CD4-positive, alpha-beta T cell treated with Interleukin-10 for 1 hour (primary cell): Measurements from ENCODE around the gene GZMM.

ENCODE experiments used
- DNase-seq: peaks from one replicate; pipeline ENCODE4 v3.0.0-alpha.2; 2020

Gene GZMM

GRCh38 chr19:567296-567900 is 23.5 kb downstream of the GZMM start:
- no peak for DNase-seq

DNA sequence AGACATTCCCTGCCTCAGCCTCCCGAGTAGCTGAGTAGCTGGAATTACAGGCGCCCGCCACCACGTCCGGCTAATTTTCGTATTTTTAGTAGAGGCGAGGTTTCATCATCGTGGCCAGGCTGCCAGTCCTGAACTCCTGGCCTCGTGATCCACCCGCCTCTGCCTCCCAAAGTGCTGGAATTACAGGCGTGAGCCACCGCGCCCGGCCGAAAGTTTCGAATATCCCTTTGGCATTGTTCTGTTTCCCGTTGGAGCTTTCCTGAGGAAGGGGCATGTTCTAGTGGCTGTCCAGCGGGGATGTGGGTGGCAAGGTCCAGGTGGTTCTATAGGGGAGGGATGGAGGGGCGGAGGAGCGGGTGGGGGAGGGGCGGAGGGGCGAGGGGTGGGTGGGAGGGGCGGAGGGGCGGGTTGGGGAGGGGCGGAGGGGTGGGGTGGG is 26.4 kb downstream of the GZMM start:
- no peak for DNase-seq

- DNase-seq = peak; percentile 67
These were observed 27.2 kb downstream of the GZMM start for GRCh38 chr19:570937-571565.

DNA sequence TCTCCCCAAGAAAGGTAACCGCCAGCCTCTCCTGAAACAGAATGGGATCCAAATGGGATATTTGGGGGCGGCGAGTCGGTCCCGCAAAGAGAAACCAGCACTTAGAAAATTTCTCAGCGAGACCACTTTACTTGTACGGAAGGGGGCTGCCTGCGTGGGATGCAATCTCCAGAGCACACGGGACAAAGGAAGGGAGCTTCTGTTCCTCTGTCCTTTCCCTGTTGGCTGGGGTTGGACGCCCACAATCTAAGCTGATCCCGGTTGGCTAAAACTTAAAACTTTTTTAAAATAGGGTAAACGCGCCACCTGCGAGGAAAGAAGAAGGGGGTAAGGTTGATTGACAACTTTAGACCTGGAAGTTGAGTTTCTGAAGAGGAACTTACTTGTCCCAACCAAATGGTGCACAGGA is 27.7 kb downstream of the GZMM start:
- no peak for DNase-seq

- DNase-seq = peak; percentile 98
These were observed 28.4 kb downstream of the GZMM start, which contains the start of gene BSG for GRCh38 chr19:572140-572742. TSS of gene BSG (plus strand) at chr19:572596. CDS start at chr19:572635, 39 bp downstream.

GRCh38 chr19:572743-573518 is 29.1 kb downstream of the GZMM start:
- DNase-seq = no peak

DNA sequence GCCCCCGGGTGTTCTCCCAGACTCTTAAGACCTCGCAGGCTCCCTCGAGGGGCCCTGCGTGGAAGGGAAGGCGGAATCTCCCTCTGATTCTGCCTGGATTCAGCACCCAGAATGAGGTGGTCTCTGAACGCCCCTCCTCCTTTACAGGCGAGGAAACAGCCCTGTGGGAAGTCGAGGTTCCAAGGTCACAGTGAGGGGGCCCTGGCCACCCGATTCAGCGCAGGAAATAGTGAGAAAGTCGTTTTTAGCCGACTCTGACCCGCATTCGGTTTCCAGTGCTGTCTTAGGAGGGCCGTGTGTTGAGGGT is 29.6 kb downstream of the GZMM start:
- DNase-seq = no peak

GRCh38 chr19:574658-575526 is 31.0 kb downstream of the GZMM start:
- DNase-seq = no peak

DNA sequence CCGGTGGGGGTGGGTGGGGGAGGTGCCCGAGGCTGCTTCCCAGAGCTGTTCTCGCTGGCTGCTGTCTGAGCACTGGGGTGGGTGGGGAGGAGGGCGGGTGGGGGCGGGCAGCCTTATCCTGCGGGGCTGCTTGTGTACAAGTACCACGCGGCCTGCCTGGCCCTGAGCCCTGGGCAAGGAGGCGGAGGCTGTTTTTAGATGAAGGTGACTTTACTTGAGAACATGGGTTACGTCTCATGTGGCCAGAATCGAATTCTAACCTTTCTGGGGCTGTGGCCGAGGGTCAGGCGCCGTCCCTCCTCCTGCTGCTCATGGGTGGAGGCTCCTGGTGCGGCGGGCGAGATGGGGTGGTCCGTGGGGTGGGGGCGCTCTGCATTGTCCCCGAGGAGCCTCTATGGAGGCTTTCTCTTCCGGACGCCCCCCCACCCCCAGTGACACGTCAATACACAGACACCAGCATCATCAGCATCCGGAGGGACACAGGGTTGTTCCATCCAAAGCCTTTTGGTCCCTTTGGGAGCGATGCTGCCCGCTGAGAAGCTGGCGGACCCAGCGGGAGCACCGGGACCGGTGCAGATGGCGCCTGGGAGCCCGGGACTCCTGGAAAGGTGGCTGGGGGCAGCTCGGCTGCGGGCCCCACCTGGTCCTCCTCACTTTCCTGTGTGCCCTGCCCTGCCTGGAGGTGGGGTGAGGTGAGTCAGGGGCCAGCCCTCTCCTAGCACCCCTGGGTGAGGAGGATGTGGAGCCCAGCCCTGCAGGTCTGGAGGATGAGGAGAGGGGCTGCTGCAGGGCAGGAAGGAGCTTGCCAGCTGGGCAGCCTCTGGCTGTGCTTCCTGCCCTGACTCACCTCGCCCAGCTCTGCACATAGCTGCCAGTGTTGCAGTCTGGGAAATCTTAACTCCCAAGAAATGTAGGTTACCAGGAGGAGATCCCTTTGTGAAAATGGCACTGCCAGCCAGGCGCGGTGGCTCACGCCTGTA is 32.0 kb downstream of the GZMM start:
- no peak for DNase-seq

DNA sequence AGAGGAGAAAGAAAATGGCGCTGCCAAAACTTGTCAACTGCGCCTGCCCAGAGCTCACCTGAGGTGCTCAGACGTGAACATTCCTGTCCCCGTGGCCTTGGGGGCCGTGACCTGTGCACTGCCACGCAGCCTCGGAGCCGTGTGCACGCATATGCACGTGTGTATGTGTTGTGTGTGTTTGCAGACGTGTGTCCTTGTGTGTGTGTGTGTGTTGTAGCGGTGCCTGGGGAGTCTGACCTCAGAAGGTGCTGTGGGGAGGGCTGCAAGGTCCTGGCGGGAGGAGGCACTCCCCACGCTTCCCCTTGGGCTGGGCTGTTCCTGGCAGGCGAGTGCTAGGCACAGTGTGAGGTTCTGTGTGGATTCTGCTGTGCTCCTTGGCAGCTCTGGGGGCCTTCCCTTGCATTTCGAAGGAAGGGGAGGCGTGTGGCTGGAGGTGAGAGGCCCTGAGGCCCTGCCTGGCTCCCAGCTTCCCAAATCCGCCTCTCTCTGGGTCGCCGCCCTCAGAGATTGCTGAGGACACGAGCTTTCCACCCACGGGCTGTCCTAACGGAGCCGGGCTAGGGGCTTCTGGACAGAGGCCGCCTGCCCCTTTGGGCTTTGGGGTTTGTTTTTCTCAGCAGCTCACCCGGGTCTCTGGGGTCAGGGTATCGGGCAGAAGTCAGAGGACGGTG is 33.0 kb downstream of the GZMM start:
- DNase-seq = no peak

DNA sequence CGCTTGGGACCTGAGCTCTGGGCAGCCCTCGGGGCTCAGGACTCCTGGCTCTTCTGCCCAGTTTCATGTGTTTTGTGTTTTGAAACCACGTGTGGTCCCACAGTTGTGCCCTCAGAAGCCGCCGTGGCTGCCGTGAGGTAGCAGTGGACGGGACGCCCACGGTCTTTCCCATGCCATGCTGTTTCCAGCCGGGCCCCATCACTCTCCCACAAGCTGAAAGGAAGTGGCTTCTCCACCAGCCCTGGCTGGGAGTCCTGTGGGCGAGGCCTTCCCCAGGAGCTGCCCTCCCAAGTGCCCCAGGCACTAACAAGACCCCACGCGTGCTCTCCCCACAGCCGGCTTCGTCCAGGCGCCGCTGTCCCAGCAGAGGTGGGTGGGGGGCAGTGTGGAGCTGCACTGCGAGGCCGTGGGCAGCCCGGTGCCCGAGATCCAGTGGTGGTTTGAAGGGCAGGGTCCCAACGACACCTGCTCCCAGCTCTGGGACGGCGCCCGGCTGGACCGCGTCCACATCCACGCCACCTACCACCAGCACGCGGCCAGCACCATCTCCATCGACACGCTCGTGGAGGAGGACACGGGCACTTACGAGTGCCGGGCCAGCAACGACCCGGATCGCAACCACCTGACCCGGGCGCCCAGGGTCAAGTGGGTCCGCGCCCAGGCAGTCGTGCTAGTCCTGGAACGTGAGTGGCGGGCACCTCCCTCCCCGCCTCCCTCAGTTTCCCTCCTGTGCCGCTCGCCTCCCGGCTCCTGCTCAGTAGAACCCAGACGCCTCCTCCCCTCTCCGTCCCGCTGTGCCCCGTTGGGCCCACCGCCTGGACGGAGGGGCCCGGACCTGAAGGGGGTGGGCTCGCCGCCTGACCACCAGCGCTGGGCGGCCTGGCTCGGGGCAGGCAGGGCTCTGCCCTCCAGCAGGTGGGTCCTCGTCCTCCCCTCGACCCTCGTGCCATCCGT is 33.9 kb downstream of the GZMM start:
- no peak for DNase-seq

DNA sequence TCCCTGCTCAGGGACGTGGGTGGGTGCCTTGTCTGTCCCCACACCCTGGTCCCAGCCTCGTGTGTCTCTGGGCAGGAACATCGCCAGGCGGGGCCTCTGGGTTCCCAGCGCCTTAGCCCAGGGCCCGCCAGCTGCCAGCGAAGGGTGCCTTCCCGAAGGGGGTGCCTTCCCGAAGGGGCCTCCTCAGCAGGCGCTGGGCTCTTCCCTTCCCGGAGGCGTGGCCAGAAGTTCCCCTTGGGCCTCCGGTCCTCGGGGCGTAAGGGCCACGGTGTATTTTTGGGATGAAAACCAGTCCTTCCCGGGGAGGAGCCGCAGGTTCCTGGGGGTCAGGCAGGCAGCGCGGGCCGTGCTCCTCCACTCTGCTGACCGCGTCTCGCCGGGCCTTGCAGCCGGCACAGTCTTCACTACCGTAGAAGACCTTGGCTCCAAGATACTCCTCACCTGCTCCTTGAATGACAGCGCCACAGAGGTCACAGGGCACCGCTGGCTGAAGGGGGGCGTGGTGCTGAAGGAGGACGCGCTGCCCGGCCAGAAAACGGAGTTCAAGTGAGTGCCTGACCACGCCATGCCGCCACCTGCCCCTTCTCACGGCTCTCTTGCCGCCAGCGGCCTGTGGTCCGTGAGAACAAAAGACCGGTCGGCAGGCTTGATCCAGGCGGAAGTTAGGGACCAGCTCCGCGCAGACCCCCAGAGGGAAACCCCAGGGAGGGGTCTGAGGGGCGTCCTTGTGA is 35.4 kb downstream of the GZMM start:
- no peak for DNase-seq

DNA sequence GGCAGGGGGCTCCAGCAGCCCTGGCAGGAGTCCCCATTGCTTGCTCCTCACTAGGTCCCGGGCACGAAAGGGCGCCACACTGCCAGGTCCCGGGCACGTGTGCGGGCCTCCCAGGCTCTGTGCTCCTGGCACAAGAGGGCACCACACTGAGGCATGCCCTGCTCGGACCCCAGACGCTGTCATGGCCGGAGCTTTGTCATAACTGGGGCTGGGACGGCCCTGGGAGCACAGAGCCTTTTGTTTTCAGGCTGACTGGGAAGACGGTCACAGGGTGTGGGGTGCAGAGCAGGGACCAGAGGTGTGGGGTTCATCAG is 35.9 kb downstream of the GZMM start:
- DNase-seq = no peak

GRCh38 chr19:580274-580835 is 36.5 kb downstream of the GZMM start:
- no peak for DNase-seq

GRCh38 chr19:581399-582111 is 37.7 kb downstream of the GZMM start:
- no peak for DNase-seq

- no peak for DNase-seq
These were observed 38.8 kb downstream of the GZMM start for GRCh38 chr19:582497-583197.

DNA sequence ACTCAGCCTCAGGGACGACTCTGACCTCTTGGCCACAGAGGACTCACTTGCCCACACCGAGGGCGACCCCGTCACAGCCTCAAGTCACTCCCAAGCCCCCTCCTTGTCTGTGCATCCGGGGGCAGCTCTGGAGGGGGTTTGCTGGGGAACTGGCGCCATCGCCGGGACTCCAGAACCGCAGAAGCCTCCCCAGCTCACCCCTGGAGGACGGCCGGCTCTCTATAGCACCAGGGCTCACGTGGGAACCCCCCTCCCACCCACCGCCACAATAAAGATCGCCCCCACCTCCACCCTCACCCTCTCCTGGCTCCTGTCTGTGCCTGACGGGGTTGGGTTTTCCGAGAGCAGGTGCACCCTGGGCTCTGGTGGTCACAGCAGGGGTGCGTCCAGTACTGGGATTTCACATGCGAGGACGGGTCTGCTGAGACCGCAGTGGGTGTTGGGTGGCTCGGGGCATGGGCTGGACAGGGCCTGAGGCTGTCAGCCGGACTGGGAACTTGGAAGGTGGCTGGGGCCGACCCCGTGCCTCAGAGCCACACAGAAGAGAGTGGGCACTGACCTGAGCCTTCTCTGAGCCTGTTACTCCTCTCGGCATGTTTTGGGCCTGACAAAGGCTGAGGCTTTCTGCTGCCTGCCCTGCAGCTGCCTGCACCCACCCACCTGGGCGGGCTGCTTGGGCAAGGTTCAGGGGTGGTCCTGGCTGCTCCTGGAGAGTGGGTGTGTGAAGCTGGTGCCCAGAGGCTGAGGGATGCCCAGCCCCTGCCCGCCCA is 39.5 kb downstream of the GZMM start:
- no peak for DNase-seq
